HepG2 (cell line): Measurements from ENCODE around the gene TNFRSF6B. TPM values are rescaled to one million over a fixed set of nuclear protein-coding genes. Genes with fewer than 3 reads are reported as not detected.

Experiments used
- AKAP8 ChIP-seq: sonication (generic); formaldehyde crosslinking; IDR thresholded peaks from 2 replicates; pipeline ENCODE4 v1.5.1; 2020; ENCODE audit warnings: mild to moderate bottlenecking, missing genetic modification reagents
- DMAP1 ChIP-seq: IDR thresholded peaks from 2 replicates; pipeline ENCODE4 v1.6.1; 2016
- EHMT2 ChIP-seq: fragments of 200-600 bp; sonication (generic); IDR thresholded peaks from 2 replicates; pipeline ENCODE4 v1.7.0; 2017; ENCODE audit warnings: antibody characterized with exemption, low read depth, low read length, borderline replicate concordance
- FIP1L1 ChIP-seq: fragments of 200-400 bp; formaldehyde crosslinking; IDR thresholded peaks from 2 replicates; pipeline ENCODE4 v1.6.1; 2018; ENCODE audit warnings: low read depth, mild to moderate bottlenecking, low read length, moderate library complexity, borderline replicate concordance; ENCODE audit not compliant: insufficient read depth
- ZBTB38 ChIP-seq: sonication (generic); formaldehyde crosslinking; IDR thresholded peaks from 2 replicates; pipeline ENCODE4 v1.5.1; 2020; ENCODE audit warnings: mild to moderate bottlenecking, missing genetic modification reagents
- ZNF10 ChIP-seq: sonication (generic); formaldehyde crosslinking; IDR thresholded peaks from 2 replicates; pipeline ENCODE4 v1.4.0; 2020; ENCODE audit warnings: mild to moderate bottlenecking, low read depth, missing genetic modification reagents, borderline replicate concordance
- ZNF234 ChIP-seq: sonication (generic); formaldehyde crosslinking; conservative IDR thresholded peaks from 2 replicates; pipeline ENCODE4 v1.5.1; 2020; ENCODE audit warnings: mild to moderate bottlenecking, missing genetic modification reagents
- ZNF446 ChIP-seq: sonication (generic); formaldehyde crosslinking; IDR thresholded peaks from 2 replicates; pipeline ENCODE4 v1.5.0; 2020; ENCODE audit warnings: mild to moderate bottlenecking, missing genetic modification reagents
- polyA plus RNA-seq, 8 experiments: library from polyadenylated mRNA; depleted of rRNA in 3 of 8; stranded (reverse) in 7 of 8; unstranded in 1 of 8; fragments of >200 nt; fragmentation: Illumina TruSeq in 4 of 8; extraction: Trizol in 4 of 8; gene quantifications; 2 replicates each; pipeline versions ENCODE4 v1.2.1 to v1.2.3, GENCODE V29; 2011 to 2016; ENCODE audit warnings: low read depth in 4 of 8, missing spikeins in 1 of 8, mixed read lengths in 1 of 8; ENCODE audit not compliant: insufficient read depth in 1 of 8
- total RNA-seq, 5 experiments: library from RNA; depleted of rRNA; stranded (reverse); fragments of >200 nt; fragmentation: Illumina TruSeq; extraction: Trizol; gene quantifications; 2 replicates each; pipeline ENCODE4 v1.2.3, GENCODE V29; 2016; ENCODE audit warnings: low read depth in 1 of 5
- TF ChIP-seq, protein P1 (sequence below): sonication (generic); formaldehyde crosslinking; IDR thresholded peaks from 2 replicates; pipeline ENCODE4 v1.4.0; 2020; ENCODE audit warnings: mild to moderate bottlenecking, missing genetic modification reagents

Gene TNFRSF6B
- total and polyA plus RNA-seq, 2 of the 13 experiments (the other 11 are each of a cell fraction or from before 2014, with no cell fraction given) = 0.24 TPM; not detected in 1

DNA sequence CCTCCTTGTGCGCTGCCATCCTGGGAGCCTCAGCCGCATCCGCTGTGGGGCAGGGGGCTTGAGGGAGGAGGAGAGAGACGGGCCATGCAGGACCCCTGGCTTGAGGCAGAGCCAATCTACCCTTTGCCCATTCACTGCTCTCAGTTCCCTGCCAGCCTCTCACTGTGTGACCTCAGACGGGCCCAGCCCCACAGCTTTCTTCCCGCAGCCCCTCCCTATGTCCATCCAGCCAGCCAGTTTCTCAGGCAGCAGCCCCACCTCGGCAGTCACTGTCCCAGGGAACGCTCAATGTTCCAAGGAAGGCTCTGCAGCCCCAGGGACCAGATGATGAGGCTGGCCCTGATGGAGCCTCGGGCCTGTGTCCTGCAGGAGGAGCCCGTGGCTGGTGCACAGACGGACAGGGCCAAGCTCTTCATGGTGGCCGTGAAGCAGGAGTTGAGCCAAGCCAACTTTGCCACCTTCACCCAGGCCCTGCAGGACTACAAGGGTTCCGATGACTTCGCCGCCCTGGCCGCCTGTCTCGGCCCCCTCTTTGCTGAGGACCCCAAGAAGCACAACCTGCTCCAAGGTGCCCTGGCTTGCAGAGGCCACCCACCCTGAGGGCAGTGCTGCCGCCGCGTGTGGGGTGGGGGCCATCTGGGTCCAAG lies 3.9 kb upstream of the TNFRSF6B start (continued):
- no peak for TF ChIP-seq ZNF10 (CRISPR knock-in tag)
- TF ChIP-seq ZBTB38 (CRISPR knock-in tag) = no peak
- TF ChIP-seq, protein P1, sequence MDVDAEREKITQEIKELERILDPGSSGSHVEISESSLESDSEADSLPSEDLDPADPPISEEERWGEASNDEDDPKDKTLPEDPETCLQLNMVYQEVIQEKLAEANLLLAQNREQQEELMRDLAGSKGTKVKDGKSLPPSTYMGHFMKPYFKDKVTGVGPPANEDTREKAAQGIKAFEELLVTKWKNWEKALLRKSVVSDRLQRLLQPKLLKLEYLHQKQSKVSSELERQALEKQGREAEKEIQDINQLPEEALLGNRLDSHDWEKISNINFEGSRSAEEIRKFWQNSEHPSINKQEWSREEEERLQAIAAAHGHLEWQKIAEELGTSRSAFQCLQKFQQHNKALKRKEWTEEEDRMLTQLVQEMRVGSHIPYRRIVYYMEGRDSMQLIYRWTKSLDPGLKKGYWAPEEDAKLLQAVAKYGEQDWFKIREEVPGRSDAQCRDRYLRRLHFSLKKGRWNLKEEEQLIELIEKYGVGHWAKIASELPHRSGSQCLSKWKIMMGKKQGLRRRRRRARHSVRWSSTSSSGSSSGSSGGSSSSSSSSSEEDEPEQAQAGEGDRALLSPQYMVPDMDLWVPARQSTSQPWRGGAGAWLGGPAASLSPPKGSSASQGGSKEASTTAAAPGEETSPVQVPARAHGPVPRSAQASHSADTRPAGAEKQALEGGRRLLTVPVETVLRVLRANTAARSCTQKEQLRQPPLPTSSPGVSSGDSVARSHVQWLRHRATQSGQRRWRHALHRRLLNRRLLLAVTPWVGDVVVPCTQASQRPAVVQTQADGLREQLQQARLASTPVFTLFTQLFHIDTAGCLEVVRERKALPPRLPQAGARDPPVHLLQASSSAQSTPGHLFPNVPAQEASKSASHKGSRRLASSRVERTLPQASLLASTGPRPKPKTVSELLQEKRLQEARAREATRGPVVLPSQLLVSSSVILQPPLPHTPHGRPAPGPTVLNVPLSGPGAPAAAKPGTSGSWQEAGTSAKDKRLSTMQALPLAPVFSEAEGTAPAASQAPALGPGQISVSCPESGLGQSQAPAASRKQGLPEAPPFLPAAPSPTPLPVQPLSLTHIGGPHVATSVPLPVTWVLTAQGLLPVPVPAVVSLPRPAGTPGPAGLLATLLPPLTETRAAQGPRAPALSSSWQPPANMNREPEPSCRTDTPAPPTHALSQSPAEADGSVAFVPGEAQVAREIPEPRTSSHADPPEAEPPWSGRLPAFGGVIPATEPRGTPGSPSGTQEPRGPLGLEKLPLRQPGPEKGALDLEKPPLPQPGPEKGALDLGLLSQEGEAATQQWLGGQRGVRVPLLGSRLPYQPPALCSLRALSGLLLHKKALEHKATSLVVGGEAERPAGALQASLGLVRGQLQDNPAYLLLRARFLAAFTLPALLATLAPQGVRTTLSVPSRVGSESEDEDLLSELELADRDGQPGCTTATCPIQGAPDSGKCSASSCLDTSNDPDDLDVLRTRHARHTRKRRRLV (CRISPR knock-in tag) = no peak
- no peak for TF ChIP-seq DMAP1
- TF ChIP-seq AKAP8 = peak; percentile 88
- no peak for TF ChIP-seq ZNF446
- TF ChIP-seq ZNF234 = 0 out of 2 replicates have a peak, but pooled peaks have one; percentile 46
- TF ChIP-seq EHMT2 = no peak
- no peak for TF ChIP-seq FIP1L1
